Left ventricle myocardium inferior (tissue), 1 donor: ENCODE data around the gene COQ8A. TPM values are rescaled to one million over a fixed set of nuclear protein-coding genes. Genes with fewer than 3 reads are reported as not detected.
"Not testable (repeated sequence)": the region's sequence is repeated elsewhere in the genome, so short reads cannot be mapped to it uniquely, and the experiment has no call there.

ENCODE experiments used
- DNase-seq: peaks from one replicate; pipeline ENCODE4 v3.0.0-alpha.2; 2020
- H3K27ac ChIP-seq: fragments of 200-600 bp; replicated peaks from 2 replicates; pipeline ENCODE4 v1.8.0; 2021
- H3K27me3 ChIP-seq: fragments of 200-600 bp; 2 replicates; pipeline ENCODE4 v1.8.0; 2021; ENCODE audit warnings: low read depth
- H3K36me3 ChIP-seq: fragments of 200-600 bp; 2 replicates; pipeline ENCODE4 v1.8.0; 2021
- H3K4me1 ChIP-seq: fragments of 200-600 bp; 2 replicates; pipeline ENCODE4 v1.8.0; 2021
- H3K4me3 ChIP-seq: fragments of 200-600 bp; 2 replicates; pipeline ENCODE4 v1.8.0; 2021; ENCODE audit warnings: mild to moderate bottlenecking, moderate library complexity
- H3K9me3 ChIP-seq: fragments of 200-600 bp; replicated peaks from 2 replicates; pipeline ENCODE4 v1.8.0; 2021
- CTCF ChIP-seq: fragments of 200-600 bp; IDR thresholded peaks from 2 replicates; pipeline ENCODE4 v1.8.0; 2021; ENCODE audit warnings: antibody characterized with exemption, mild to moderate bottlenecking, borderline replicate concordance
- intact Hi-C: fragments of 100-400 bp; cut with micrococcal nuclease; formaldehyde crosslinking; loops from one replicate; pipeline ENCODE4 v1.11.0; 2022
- total RNA-seq: library from RNA; stranded (reverse); fragmentation: NEBNext Ultra II Directional; extraction: Animal tissue kit (Norgen Biotek cat#: 25700); gene quantifications from one replicate; pipeline ENCODE4 v1.2.1, GENCODE V29; 2021
- donor health status: DM: no; HTN: yes; CAD: no; lungs with severe emphysema.

Gene COQ8A
- total RNA-seq, 1 donor from 2014 or later, result 357 TPM

GRCh38 chr1:226954337-226954736 is 14.2 kb downstream of the COQ8A start:
- H3K9me3 ChIP-seq, result no peaks in the 10 kb centered on the region
- DNase-seq, result no peak
- no peak overlapping the region for H3K27ac ChIP-seq
- intact Hi-C loops, result no loop called here
- no peaks in the 10 kb centered on the region for H3K36me3 ChIP-seq
- no peak overlapping the region for H3K4me3 ChIP-seq
- TF ChIP-seq CTCF, result no peak
- H3K4me1 ChIP-seq, result peaks cover 72% of the 10 kb centered on the region
- H3K27me3 ChIP-seq, result no peaks in the 10 kb centered on the region

- H3K27ac ChIP-seq, result no peak overlapping the region
- intact Hi-C loops, result no loop called here
Observed at GRCh38 chr1:226954777-226955176, 14.7 kb downstream of the COQ8A start.

GRCh38 chr1:226955857-226956256 is 15.8 kb downstream of the COQ8A start:
- H3K27ac ChIP-seq, intact Hi-C loops, H3K9me3 ChIP-seq: not testable (repeated sequence)

More at GRCh38 chr1:226954777-226955176, 14.7 kb downstream of the COQ8A start:
- TF ChIP-seq CTCF, result no peak
- DNase-seq, result no peak
- Histone ChIP-seq H3K4me1 (peaks cover 76% of the 10 kb centered on the region), H3K4me3 (no peak overlapping the region), H3K9me3 (no peaks in the 10 kb centered on the region), H3K36me3 (no peaks in the 10 kb centered on the region), H3K27me3 (no peaks in the 10 kb centered on the region)

DNA sequence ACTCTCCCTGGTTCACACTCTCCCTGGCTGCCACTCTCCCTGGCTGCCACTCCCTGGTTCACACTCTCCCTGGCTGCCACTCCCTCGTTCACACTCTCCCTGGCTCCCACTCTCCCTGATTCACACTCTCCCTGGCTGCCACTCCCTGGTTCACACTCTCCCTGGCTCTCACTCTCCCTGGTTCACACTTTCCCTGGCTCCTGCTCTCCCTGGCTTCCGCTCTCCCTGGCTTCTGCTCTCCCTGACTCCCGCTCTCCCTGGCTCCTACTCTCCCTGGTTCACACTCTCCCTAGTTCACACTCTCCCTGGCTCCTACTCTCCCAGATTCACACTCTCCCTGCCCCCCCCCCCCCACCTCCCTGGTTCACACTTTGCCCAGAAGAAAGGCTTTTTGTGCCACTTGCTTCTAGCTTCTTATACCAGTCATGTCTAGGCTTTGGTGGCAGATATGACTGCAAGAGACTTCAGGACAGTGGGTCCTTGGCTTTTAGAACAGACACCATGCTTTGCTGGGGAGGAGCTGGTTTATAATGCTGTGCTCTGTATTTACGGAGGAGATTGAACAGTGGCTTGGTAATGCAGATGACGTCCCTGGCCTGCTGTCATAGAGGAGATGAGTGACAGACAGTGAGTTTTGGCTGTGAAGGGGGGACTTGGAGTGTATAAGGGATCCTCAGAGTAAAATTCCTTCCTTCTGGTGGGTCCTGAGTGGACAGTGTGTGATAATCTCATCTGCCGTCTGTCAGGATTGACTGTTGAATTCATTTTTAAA is 17.0 kb downstream of the COQ8A start:
- intact Hi-C loops, result no loop called here
- Histone ChIP-seq H3K4me1 (peaks cover 72% of the 10 kb centered on the region), H3K9me3 (no peaks in the 10 kb centered on the region), H3K4me3 (peak overlapping the region; percentile 22), H3K27ac (peak overlapping the region; percentile 74), H3K36me3 (no peaks in the 10 kb centered on the region), H3K27me3 (no peaks in the 10 kb centered on the region)
- TF ChIP-seq CTCF, result no peak
- DNase-seq, result no peak

More at GRCh38 chr1:226955857-226956256, 15.8 kb downstream of the COQ8A start:
- DNase-seq, H3K4me3 ChIP-seq, H3K27me3 ChIP-seq, H3K36me3 ChIP-seq: not testable (repeated sequence)
- peaks cover 72% of the 10 kb centered on the region for H3K4me1 ChIP-seq

DNA sequence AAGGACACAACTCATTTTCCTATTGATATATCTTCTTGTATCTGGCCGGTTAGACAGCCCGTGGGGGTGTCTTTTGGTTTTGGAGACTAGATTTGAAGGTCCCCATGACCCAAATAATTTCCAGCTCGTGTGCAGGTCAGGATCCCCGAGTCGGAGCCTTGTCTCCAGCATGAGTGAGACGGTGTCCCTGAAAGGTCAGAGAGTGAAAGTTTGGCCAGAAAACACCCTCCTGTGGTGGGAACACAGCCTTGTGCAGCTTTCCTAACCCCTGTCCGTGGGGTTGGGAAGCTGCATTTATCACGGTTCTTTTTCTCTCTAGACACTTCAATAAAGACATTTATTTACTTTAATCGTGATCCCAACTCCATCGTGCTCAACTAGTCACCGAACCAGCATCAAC is 17.6 kb downstream of the COQ8A start:
- peak overlapping the region; percentile 74 for H3K27ac ChIP-seq
- H3K36me3 ChIP-seq, result peaks cover 5% of the 10 kb centered on the region
- intact Hi-C loops, result no loop called here
- H3K27me3 ChIP-seq, result no peaks in the 10 kb centered on the region
- H3K4me3 ChIP-seq, result peak overlapping the region; percentile 22
- no peak for DNase-seq
- H3K9me3 ChIP-seq, result no peaks in the 10 kb centered on the region
- peak; percentile 23 for TF ChIP-seq CTCF
- peaks cover 72% of the 10 kb centered on the region for H3K4me1 ChIP-seq

DNA sequence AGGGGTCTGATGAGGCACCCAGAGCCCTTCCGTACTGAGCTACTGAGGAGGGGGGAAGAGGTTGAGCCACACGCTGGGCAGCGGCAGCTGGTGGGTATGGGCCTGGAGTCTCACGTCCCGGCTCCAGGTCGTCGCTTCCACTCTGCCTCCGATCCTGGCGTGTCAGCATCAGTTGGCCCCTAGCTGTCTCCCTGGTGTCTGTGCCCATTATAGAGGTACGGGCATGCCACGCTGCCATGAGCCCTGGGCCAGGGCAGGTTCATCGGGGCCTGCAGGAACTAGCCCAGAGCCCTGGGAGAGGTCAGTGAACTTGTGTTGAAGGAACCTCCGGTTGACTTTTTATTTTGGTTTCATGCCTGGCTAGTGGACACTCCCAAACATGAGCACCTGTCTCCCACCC is 18.2 kb downstream of the COQ8A start:
- Histone ChIP-seq H3K4me3 (no peak overlapping the region), H3K36me3 (peaks cover 7% of the 10 kb centered on the region), H3K27ac (peak overlapping the region; percentile 74), H3K4me1 (peaks cover 72% of the 10 kb centered on the region), H3K27me3 (no peaks in the 10 kb centered on the region), H3K9me3 (no peaks in the 10 kb centered on the region)
- intact Hi-C loops, result no loop called here
- TF ChIP-seq CTCF, result no peak
- no peak for DNase-seq
